Measurements from ENCODE around the gene PLCL2.

GRCh38 chr3:16909802-16910201 is 25.0 kb downstream of the PLCL2 start:
- TF ChIP-seq CTCF (IDR thresholded peaks at IDR 0.05; ENCODE audit: borderline replicate concordance, extremely low read depth, low read length, poor library complexity, severe bottlenecking) (no peak), EZH2 (IDR thresholded peaks at IDR 0.05; ENCODE audit: borderline replicate concordance, low read depth, low read length, severe bottlenecking) (no peak)

Measured in DND-41 (cell line).